HG02884 (cell line): Measurements from ENCODE around the gene MICU1.
A peak's percentile ranks its signal among the peaks of the same experiment; 100 is the strongest.

Experiments
- ATAC-seq: cut with Tn5 transposase; IDR thresholded peaks from one replicate; pipeline ENCODE4 v1.9.1; 2021; ENCODE audit warnings: mild to moderate bottlenecking, moderate library complexity; ENCODE audit not compliant: unreplicated experiment

The MICU1 gene

DNA sequence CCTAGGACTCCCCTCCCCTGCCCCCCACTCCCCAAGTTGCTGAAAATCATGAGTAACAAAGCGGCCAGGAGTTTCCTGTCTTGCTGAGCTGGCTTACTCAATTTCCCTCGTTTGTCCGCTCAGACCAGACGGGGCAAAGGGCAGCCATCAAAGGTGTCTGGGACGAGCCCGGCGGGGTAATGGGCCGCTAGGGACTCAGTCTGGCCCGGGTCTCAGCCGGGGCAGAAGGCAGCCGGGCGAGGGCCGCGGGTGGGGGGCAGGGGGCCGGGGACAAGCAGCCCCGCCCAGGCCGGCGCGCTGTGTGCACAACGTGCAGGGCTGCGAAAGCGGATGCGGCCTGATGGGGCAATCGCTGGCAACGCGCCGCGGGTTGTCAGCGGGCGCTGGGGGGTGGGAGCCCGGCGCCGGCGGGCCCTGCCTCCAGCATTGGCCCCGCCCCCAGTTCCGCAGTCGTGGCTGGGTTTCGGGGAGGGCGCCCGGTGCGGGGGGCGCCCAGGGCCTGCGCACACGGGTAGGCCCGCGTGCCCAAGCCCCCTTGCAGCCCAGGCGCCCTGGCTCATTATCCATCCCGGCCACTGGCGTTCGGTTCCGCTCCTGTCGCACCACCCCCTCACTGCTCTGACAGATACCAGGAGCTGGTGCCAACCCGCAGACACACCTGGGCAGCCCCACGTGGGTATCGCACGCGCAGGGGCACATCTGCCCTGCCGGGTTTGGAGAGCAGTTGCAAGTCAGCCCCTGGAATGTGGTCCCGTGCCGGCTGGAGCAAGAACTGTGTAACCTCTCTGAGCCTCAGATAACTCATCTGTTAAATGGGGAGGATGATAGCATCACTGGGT, 306.2 kb downstream of the MICU1 start:
- ATAC-seq: peak; percentile 43

DNA sequence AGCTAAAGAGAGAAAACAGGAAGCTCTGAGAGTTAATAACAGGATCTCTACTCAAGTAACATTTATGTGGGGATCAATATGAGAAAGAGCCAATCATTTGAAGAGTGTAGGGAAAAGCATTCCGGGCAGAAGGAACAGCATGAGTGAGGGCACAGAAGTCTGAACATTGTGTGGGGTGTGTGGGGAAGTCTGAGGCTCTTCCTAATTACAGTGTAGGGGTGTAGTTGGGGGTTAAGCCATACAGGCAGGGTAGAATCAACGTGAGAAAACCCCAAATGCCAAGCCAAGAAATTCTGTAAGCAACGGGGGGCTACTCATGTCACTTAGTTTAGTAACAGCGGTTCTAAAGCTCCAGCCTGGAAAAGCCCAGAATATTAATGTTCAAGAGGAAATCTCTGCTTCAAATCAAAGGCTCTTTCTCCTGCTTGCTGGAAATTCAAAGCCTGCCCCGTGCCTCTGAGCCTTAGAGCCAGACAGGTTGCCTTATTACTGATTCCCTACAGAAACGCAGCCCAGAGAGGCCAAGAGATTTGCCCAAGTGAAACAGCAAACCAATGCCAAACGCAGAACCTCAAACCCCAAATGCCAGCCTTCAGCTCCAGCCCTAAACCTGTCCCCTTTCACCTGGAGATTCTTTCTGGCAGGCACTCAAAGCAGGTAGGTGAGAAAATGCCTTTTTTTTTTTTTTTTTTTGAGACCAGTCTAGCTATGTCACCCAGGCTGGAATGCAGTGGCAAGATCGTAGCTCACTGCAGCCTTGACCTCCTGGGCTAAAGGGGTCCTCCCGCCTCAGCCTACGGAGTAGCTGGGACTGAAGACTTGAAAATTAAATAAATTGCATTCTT, 307.2 kb downstream of the MICU1 start:
- no peak for ATAC-seq
